HG02973 (cell line): ENCODE measurements around the gene ATP6AP2.

Experiments
- ATAC-seq: cut with Tn5 transposase; IDR thresholded peaks from one replicate; pipeline ENCODE4 v1.9.1; 2021; ENCODE audit warnings: moderate library complexity; ENCODE audit not compliant: unreplicated experiment

The ATP6AP2 gene

DNA sequence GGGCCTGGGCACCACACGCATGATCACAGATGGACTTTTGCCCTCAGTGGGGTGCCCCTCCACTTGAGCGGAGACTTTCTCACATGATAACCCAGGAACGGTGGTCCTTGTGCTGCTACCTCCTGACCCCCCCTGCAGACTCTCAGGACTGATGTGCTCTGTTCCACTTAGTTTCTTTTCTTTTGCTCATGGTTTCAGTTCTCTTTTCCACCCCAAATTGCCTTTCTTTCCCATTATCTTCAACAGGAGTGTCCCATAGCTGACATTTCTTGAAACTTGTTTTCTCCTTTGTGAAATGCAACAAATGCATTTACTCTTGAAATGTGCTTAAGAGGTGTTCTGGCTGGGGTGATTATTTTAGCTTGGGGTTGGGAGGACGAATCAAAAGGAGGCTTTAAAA lies 51.4 kb downstream of the ATP6AP2 start:
- no peak for ATAC-seq

DNA sequence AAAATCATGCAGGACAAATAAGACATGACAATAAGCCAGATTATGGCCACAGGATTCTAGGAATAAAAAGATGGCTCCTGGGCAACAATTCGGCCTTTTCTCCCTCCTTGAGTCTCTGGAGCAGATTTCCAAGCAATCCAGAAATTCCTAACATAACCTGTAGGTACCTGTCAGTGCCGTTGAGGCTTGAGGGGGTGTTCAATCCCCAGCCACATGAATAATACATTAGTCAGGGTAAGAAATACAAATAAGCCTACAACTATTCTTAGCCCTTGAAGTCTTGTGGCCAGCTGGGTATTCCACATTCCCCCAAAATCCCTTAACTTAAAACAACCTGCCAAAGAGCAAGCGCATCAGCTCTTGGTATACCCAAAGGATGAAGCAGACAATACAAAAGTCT lies 56.9 kb downstream of the ATP6AP2 start:
- no peak for ATAC-seq

DNA sequence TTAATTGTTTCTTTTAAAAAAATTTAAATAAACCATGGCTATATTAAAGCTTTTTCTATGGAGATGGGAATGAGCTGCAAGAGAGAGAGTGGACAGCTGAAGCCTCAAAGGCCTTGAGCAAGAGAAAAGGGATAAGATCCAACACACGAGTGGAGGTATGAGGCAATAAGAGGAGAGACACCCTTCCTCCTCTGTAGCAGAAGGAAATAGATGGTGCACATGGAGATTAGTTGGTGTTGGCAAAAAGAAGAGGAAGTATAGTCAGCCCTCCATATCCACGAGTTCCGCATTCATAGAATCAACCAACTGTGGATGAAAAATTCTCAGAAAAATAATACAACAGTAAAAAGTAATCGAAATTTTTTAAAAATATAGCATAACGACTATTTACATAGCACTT lies 63.4 kb downstream of the ATP6AP2 start:
- ATAC-seq: no peak

DNA sequence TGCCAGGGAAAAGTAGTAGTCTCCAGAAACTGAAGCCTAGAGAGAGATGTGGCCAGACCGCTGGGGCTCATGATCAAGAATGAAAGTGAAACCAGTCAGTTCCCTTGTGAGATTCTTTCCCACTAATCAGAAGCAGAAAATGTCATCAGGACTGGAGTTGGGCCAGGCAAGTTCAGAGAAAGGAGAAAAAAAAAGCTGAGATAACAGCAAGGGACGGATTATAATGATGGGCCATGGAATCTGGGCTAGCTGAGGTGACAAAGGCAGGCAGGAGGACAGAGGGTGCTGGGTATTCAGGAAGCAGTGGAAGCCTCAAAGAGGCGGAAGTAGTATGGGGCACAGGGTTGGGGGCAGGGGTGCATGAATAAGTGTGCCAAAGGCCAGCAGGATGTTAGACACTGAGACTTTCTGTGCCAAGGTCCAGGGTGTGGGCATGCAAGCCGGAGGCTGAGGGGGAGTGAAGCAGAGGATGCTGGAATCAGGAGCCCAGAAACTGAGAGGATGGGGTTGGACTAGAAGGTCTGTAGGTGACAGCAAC lies 64.1 kb downstream of the ATP6AP2 start:
- no peak for ATAC-seq

- ATAC-seq: peak; percentile 32
These were observed 65.9 kb downstream of the ATP6AP2 start for GRCh38 chrX:40646489-40647306.

DNA sequence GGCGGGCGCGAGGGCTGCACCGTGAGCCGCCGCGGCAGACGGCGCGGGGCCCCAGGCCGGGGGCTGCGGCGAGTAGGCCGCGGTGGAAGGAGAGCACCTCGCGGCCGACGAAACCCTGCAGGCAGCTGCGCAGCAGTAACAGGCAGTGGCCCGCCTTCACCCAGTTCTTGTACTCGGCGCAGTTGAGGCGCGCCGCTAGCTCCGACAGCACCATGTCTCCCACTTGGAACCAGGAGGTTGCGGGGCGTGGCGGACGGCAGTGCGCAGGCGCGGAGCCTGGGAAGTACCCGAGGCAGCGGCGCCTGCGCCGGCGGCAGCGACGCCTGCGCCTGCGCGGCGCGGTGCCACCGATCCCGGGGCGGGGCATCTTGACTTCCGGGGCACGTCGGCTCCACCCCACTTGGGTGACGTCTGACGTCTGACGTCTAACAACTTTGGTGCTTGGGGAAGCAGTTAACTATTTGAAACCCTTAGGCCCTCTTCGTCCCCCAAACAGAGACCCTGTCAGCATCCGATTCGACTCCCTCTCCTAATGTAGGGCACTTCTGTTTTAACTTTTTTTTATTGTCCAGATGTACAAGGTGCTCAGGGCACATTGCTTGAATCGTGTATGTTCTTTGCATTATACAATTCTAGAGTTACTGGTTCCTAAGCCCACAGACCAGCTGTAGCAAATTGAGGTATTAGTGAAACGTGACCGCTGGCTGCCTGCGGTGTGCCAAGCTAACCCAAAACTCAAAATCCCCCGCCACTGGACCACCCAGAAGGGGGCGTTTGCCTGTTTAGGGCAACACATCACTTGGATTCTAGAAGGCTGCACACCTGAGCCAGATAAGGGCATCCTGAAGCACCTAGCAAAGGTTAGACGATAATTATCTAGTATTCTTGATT lies 66.8 kb downstream of the ATP6AP2 start, which contains the start of gene CXorf38:
TSS of gene CXorf38 (minus strand) at position 255 of the 891 bp plus-strand sequence. CDS start at position 214, 41 bp downstream.
- ATAC-seq: peak; percentile 55

DNA sequence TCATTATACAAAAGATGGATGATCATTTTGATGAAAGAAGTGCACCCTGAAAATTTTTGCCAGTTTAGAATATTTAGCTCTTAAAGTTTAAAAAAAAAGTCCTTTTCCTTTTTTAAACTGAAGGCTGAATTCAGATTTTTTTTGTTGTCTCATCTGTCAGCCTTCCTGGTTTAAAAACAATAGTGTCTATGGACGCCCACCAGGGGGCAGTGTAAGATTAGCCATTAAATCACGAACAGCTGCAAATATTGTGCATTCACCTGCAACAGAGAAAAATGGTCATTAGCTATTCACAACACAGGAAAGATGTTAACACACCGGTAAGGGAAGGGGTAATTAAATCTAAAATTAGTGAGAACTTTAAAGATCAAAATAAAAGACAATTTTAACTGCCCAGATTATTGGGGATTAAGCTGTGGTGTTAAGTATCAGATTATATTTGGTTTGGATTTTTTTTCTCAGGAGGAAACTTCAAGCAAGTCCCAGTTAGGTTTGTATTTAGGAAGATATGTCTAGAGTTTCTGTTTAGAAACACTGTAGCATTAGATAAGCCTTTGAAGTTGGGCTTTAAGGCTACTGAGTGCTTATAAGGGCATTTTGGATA lies 71.0 kb downstream of the ATP6AP2 start:
- no peak for ATAC-seq

DNA sequence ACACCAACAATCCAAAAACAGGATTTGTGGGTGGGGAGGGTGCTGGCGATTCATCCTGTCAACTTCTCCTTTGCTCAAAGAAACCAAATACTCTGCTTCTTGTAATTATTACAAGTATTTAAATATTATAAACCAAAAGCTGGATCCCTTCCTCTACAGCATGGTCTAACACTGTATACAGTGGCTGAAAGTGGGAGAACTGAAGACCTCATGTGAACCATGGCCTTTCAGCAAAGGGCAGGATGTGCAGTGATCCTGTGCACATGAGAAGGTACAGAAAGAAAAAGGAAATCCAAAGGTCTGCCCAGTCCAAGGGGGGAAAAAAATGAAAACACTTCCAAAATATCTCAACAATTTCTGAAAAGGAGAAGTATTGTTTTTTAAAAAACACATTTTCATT lies 71.9 kb downstream of the ATP6AP2 start:
- ATAC-seq: no peak

DNA sequence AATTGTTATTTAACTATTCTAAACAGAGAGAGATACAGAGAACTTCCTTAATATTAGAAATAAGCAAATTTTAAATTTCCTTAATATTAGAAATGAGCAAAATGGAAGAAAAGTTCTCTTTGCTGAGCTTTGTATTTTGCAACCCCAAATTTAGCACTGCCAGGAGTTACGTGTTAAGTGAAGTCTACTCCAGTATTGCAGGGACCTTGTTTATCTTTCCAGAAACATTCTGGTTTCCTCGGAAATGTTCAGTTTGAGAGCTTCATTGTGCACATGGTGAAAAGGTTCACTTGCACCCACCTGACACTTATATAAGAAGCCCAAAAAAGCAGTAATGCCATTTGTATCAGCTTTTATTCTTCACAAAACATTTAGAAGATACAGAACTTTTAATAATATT lies 72.8 kb downstream of the ATP6AP2 start:
- no peak for ATAC-seq
